Measurements from ENCODE around the gene PILRA. TPM values are rescaled to one million over a fixed set of nuclear protein-coding genes. Genes with fewer than 3 reads are reported as not detected.

Gene PILRA
- total and polyA plus RNA-seq, 2 experiments from 2014 or later: 1.7 TPM; not detected in 1

DNA sequence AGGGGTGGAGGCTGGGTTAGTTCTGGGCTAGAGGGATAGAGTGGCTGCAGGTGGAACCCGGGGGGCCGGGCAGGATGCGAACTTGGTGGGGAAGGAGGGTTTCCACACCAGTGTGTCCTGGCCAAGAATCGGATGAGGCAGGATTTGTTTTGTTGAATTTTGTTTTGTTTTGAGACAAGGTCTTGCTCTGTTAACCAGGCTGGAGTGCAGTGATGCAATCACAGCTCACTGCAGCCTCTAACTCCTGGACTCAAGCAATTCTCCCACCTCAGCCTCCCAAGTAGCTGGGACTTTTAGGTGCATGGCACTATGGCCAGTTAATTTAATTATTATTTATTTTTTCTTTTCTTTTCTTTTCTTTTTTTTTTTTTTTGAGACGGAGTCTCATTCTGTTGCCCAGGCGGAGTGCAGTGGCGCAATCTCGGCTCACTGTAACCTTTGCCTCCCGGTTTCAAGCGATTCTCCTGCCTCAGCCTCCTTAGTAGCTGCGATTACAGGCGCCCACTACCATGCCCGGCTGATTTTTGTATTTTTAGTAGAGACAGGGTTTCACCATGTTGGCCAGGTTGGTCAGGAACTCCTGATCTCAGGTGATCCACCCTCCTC, 76.0 kb downstream of the PILRA start:
- H3K9me3 ChIP-seq (ENCODE audit: low read depth): no peaks in the 10 kb centered on the region
- TF ChIP-seq EZH2phosphoT487 (IDR thresholded peaks at IDR 0.05; ENCODE audit: insufficient read depth, low read depth): no peak
- TF ChIP-seq EZH2 (IDR thresholded peaks at IDR 0.05; ENCODE audit: insufficient read depth, poor library complexity, severe bottlenecking): no peak

More for the DNA sequence above, 76.0 kb downstream of the PILRA start:
- Histone ChIP-seq H3K9ac (no peak overlapping the region), H3K4me1 (ENCODE audit: insufficient read depth) (peaks cover 16% of the 10 kb centered on the region), H3K79me2 (ENCODE audit: insufficient read depth) (no peaks in the 10 kb centered on the region), H3K36me3 (ENCODE audit: low read depth) (no peaks in the 10 kb centered on the region), H3K27me3 (replicated peaks; ENCODE audit: insufficient read depth) (no peaks in the 10 kb centered on the region), H3K4me2 (ENCODE audit: unreplicated experiment) (no peak overlapping the region), H3F3A (ENCODE audit: insufficient read depth) (peaks cover 5% of the 10 kb centered on the region; the same call in 1 of the 2 replicates), H3K9me2 (ENCODE audit: insufficient read depth) (no peaks in the 10 kb centered on the region), H3K27ac (no peak overlapping the region), H4K20me1 (ENCODE audit: insufficient read depth) (no peaks in the 10 kb centered on the region), H2AFZ (no peak overlapping the region), H3K4me3 (no peak overlapping the region)
- WGBS, 2 experiments (ENCODE audit: low coverage in 1 of 2, low lambda C conversion rate in 2 of 2, missing lambda C conversion rate in 2 of 2): 80 to 85% methylated on average over 13 of the region's 13 CpGs
- DNase-seq: no peak
- in situ Hi-C loops (cut with MboI): no loop called here

Small RNA genes within 50 kb of the gene (small RNA-seq; reads per million reads assigned to genes)
- not detected for gene RF00019 (ENCODE audit: low read depth, low replicate concordance)

Other genes starting within 250 kb of the PILRA start
- gene MBLAC1, start 246.5 kb upstream of the PILRA start, total RNA-seq (2014; rRNA removed; shearing (Covaris generic)): 0.43 and 1.9 TPM in 2 replicates
- 1.3 TPM in 2 replicates for gene MBLAC1, start 246.5 kb upstream of the PILRA start, polyA plus RNA-seq (2016; fragmentation: Nextera tagmentation; extraction: Ambion mirVana)
- gene LAMTOR4, start 224.6 kb upstream of the PILRA start, total RNA-seq (2014; rRNA removed; shearing (Covaris generic)): 49.4 and 54.0 TPM in 2 replicates
- gene LAMTOR4, start 224.6 kb upstream of the PILRA start, polyA plus RNA-seq (2016; fragmentation: Nextera tagmentation; extraction: Ambion mirVana): 92.2 and 96.7 TPM in 2 replicates
- 7.0 and 11.8 TPM in 2 replicates for gene TRAPPC14, start 214.8 kb upstream of the PILRA start, total RNA-seq (2014; rRNA removed; shearing (Covaris generic))
- 5.1 and 5.8 TPM in 2 replicates for gene TRAPPC14, start 214.8 kb upstream of the PILRA start, polyA plus RNA-seq (2016; fragmentation: Nextera tagmentation; extraction: Ambion mirVana)
- gene GAL3ST4, start 204.9 kb upstream of the PILRA start, total RNA-seq (2014; rRNA removed; shearing (Covaris generic)): 0.51 and 1.6 TPM in 2 replicates
- gene GAL3ST4, start 204.9 kb upstream of the PILRA start, polyA plus RNA-seq (2016; fragmentation: Nextera tagmentation; extraction: Ambion mirVana): 1.5 TPM in 2 replicates
- 0.22 and 1.0 TPM in 2 replicates for gene GPC2, start 196.1 kb upstream of the PILRA start, total RNA-seq (2014; rRNA removed; shearing (Covaris generic))
- gene GPC2, start 196.1 kb upstream of the PILRA start, polyA plus RNA-seq (2016; fragmentation: Nextera tagmentation; extraction: Ambion mirVana): 0.16 TPM in 1 of 2 replicates, not detected in the other
- gene STAG3, start 195.6 kb upstream of the PILRA start, total RNA-seq (2014; rRNA removed; shearing (Covaris generic)): 0.97 TPM in 1 of 2 replicates, not detected in the other
- 0.65 and 1.1 TPM in 2 replicates for gene STAG3, start 195.6 kb upstream of the PILRA start, polyA plus RNA-seq (2016; fragmentation: Nextera tagmentation; extraction: Ambion mirVana)
- not detected in 2 replicates for gene PVRIG, start 153.5 kb upstream of the PILRA start, total RNA-seq (2014; rRNA removed; shearing (Covaris generic))
- gene PVRIG, start 153.5 kb upstream of the PILRA start, polyA plus RNA-seq (2016; fragmentation: Nextera tagmentation; extraction: Ambion mirVana): 0.34 TPM in 1 of 2 replicates, not detected in the other
- not detected in 2 replicates for gene SPDYE3, start 65.8 kb upstream of the PILRA start, total RNA-seq (2014; rRNA removed; shearing (Covaris generic))
- 3.5 and 3.8 TPM in 2 replicates for gene SPDYE3, start 65.8 kb upstream of the PILRA start, polyA plus RNA-seq (2016; fragmentation: Nextera tagmentation; extraction: Ambion mirVana)
- 10.8 and 21.8 TPM in 2 replicates for gene PILRB, start 15.4 kb upstream of the PILRA start, total RNA-seq (2014; rRNA removed; shearing (Covaris generic))
- gene PILRB, start 15.4 kb upstream of the PILRA start, polyA plus RNA-seq (2016; fragmentation: Nextera tagmentation; extraction: Ambion mirVana): 7.6 and 10.7 TPM in 2 replicates
- gene ZCWPW1, start 55.2 kb downstream of the PILRA start, total RNA-seq (2014; rRNA removed; shearing (Covaris generic)): 0.89 and 1.9 TPM in 2 replicates
- gene ZCWPW1, start 55.2 kb downstream of the PILRA start, polyA plus RNA-seq (2016; fragmentation: Nextera tagmentation; extraction: Ambion mirVana): 3.6 and 4.2 TPM in 2 replicates
- 24.2 and 27.2 TPM in 2 replicates for gene MEPCE, start 56.3 kb downstream of the PILRA start, total RNA-seq (2014; rRNA removed; shearing (Covaris generic))
- gene MEPCE, start 56.3 kb downstream of the PILRA start, polyA plus RNA-seq (2016; fragmentation: Nextera tagmentation; extraction: Ambion mirVana): 7.7 and 8.0 TPM in 2 replicates
- 11.9 and 15.8 TPM in 2 replicates for gene PPP1R35, start 63.0 kb downstream of the PILRA start, total RNA-seq (2014; rRNA removed; shearing (Covaris generic))
- gene PPP1R35, start 63.0 kb downstream of the PILRA start, polyA plus RNA-seq (2016; fragmentation: Nextera tagmentation; extraction: Ambion mirVana): 15.7 and 20.0 TPM in 2 replicates
- not detected in 2 replicates for gene SPACDR, start 90.8 kb downstream of the PILRA start, total RNA-seq (2014; rRNA removed; shearing (Covaris generic))
- 0.50 TPM in 1 of 2 replicates, not detected in the other for gene SPACDR, start 90.8 kb downstream of the PILRA start, polyA plus RNA-seq (2016; fragmentation: Nextera tagmentation; extraction: Ambion mirVana)
- gene TSC22D4, start 105.7 kb downstream of the PILRA start, total RNA-seq (2014; rRNA removed; shearing (Covaris generic)): 18.6 and 30.7 TPM in 2 replicates
- gene TSC22D4, start 105.7 kb downstream of the PILRA start, polyA plus RNA-seq (2016; fragmentation: Nextera tagmentation; extraction: Ambion mirVana): 19.1 and 20.7 TPM in 2 replicates
- not detected in 2 replicates for gene NYAP1, start 110.4 kb downstream of the PILRA start, total RNA-seq (2014; rRNA removed; shearing (Covaris generic))
- gene NYAP1, start 110.4 kb downstream of the PILRA start, polyA plus RNA-seq (2016; fragmentation: Nextera tagmentation; extraction: Ambion mirVana): not detected in 2 replicates
- gene AGFG2, start 165.7 kb downstream of the PILRA start, total RNA-seq (2014; rRNA removed; shearing (Covaris generic)): 4.8 and 4.9 TPM in 2 replicates
- gene AGFG2, start 165.7 kb downstream of the PILRA start, polyA plus RNA-seq (2016; fragmentation: Nextera tagmentation; extraction: Ambion mirVana): 6.5 and 7.3 TPM in 2 replicates
- gene SAP25, start 200.4 kb downstream of the PILRA start, total RNA-seq (2014; rRNA removed; shearing (Covaris generic)): not detected in 2 replicates
- 0.42 TPM in 1 of 2 replicates, not detected in the other for gene SAP25, start 200.4 kb downstream of the PILRA start, polyA plus RNA-seq (2016; fragmentation: Nextera tagmentation; extraction: Ambion mirVana)
- gene LRCH4, start 212.6 kb downstream of the PILRA start, total RNA-seq (2014; rRNA removed; shearing (Covaris generic)): 13.6 and 29.2 TPM in 2 replicates
- 11.0 and 12.9 TPM in 2 replicates for gene LRCH4, start 212.6 kb downstream of the PILRA start, polyA plus RNA-seq (2016; fragmentation: Nextera tagmentation; extraction: Ambion mirVana)
- 0.43 and 0.89 TPM in 2 replicates for gene FBXO24, start 212.8 kb downstream of the PILRA start, total RNA-seq (2014; rRNA removed; shearing (Covaris generic))
- 0.11 and 0.38 TPM in 2 replicates for gene FBXO24, start 212.8 kb downstream of the PILRA start, polyA plus RNA-seq (2016; fragmentation: Nextera tagmentation; extraction: Ambion mirVana)
- gene PCOLCE, start 228.9 kb downstream of the PILRA start, total RNA-seq (2014; rRNA removed; shearing (Covaris generic)): 211 and 267 TPM in 2 replicates
- 536 and 544 TPM in 2 replicates for gene PCOLCE, start 228.9 kb downstream of the PILRA start, polyA plus RNA-seq (2016; fragmentation: Nextera tagmentation; extraction: Ambion mirVana)
- gene MOSPD3, start 239.1 kb downstream of the PILRA start, total RNA-seq (2014; rRNA removed; shearing (Covaris generic)): 14.0 and 17.5 TPM in 2 replicates
- 26.5 and 27.1 TPM in 2 replicates for gene MOSPD3, start 239.1 kb downstream of the PILRA start, polyA plus RNA-seq (2016; fragmentation: Nextera tagmentation; extraction: Ambion mirVana)